Parathyroid adenoma (tissue), 2 donors: ENCODE results near the gene ANAPC2.

ENCODE experiments used
- H2AFZ ChIP-seq: fragments of 300-600 bp; sonication (generic); one replicate; pipeline ENCODE4 v1.7.0; 2017; ENCODE audit warnings: antibody characterized with exemption, mild to moderate bottlenecking
- H3K27ac ChIP-seq: fragments of 300-600 bp; sonication (generic); one replicate; pipeline ENCODE4 v1.7.0; 2017
- H3K27me3 ChIP-seq: fragments of 300-600 bp; sonication (generic); one replicate; pipeline ENCODE4 v1.7.0; 2017; ENCODE audit warnings: low read length; ENCODE audit not compliant: control insufficient read depth, insufficient read depth
- H3K36me3 ChIP-seq: fragments of 300-600 bp; sonication (generic); one replicate; pipeline ENCODE4 v1.7.0; 2017; ENCODE audit warnings: low read length; ENCODE audit not compliant: control insufficient read depth, insufficient read depth
- H3K4me1 ChIP-seq: fragments of 300-600 bp; sonication (generic); one replicate; pipeline ENCODE4 v1.7.0; 2017; ENCODE audit warnings: control low read depth
- H3K4me2 ChIP-seq: fragments of 300-600 bp; sonication (generic); one replicate; pipeline ENCODE4 v1.7.0; 2017; ENCODE audit warnings: low read length
- H3K4me3 ChIP-seq: fragments of 300-600 bp; sonication (generic); one replicate; pipeline ENCODE4 v1.7.0; 2017; ENCODE audit warnings: low read depth, low read length
- H3K79me2 ChIP-seq: fragments of 300-600 bp; sonication (generic); one replicate; pipeline ENCODE4 v1.7.0; 2017; ENCODE audit warnings: control low read depth
- H3K9ac ChIP-seq: fragments of 300-600 bp; sonication (generic); one replicate; pipeline ENCODE4 v1.7.0; 2017; ENCODE audit warnings: mild to moderate bottlenecking
- H3K9me3 ChIP-seq: fragments of 300-600 bp; sonication (generic); one replicate; pipeline ENCODE4 v1.7.0; 2017; ENCODE audit warnings: low read length; ENCODE audit not compliant: control insufficient read depth
- TF ChIP-seq, protein P1 (sequence below): fragments of 300-600 bp; sonication (generic); IDR thresholded peaks from one replicate; pipeline ENCODE4 v1.7.0; 2017; ENCODE audit warnings: antibody characterized with exemption, mild to moderate bottlenecking
- donor health status: primary hyperparathyroidism.

The ANAPC2 gene

DNA sequence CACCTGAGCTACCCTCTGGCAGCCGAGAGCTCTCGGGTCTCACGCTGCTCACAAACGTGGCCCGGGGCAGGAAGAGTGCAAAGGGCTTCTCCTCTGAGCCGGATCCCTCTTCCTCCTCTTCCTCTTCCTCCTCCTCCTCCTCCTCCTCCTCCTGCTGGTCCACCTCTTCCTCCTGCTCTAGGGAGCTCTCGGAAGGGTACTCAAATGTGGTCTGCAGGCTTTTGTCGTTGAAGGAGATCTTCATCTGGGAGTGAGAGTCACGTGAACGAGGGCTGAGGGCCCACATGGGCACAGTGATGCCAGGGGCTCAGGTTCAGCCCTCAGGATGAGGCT, 4.1 kb upstream of the ANAPC2 start:
- Histone ChIP-seq H3K36me3 (no peaks in the 10 kb centered on the region), H3K4me2 (no peak overlapping the region), H3K79me2 (peaks cover 8% of the 10 kb centered on the region), H3K9ac (no peak overlapping the region), H3K27me3 (no peaks in the 10 kb centered on the region), H2AFZ (no peak overlapping the region), H3K9me3 (no peaks in the 10 kb centered on the region), H3K4me1 (peaks cover 8% of the 10 kb centered on the region), H3K4me3 (no peak overlapping the region), H3K27ac (no peak overlapping the region)
- TF ChIP-seq, protein P1, sequence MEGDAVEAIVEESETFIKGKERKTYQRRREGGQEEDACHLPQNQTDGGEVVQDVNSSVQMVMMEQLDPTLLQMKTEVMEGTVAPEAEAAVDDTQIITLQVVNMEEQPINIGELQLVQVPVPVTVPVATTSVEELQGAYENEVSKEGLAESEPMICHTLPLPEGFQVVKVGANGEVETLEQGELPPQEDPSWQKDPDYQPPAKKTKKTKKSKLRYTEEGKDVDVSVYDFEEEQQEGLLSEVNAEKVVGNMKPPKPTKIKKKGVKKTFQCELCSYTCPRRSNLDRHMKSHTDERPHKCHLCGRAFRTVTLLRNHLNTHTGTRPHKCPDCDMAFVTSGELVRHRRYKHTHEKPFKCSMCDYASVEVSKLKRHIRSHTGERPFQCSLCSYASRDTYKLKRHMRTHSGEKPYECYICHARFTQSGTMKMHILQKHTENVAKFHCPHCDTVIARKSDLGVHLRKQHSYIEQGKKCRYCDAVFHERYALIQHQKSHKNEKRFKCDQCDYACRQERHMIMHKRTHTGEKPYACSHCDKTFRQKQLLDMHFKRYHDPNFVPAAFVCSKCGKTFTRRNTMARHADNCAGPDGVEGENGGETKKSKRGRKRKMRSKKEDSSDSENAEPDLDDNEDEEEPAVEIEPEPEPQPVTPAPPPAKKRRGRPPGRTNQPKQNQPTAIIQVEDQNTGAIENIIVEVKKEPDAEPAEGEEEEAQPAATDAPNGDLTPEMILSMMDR: no peak

DNA sequence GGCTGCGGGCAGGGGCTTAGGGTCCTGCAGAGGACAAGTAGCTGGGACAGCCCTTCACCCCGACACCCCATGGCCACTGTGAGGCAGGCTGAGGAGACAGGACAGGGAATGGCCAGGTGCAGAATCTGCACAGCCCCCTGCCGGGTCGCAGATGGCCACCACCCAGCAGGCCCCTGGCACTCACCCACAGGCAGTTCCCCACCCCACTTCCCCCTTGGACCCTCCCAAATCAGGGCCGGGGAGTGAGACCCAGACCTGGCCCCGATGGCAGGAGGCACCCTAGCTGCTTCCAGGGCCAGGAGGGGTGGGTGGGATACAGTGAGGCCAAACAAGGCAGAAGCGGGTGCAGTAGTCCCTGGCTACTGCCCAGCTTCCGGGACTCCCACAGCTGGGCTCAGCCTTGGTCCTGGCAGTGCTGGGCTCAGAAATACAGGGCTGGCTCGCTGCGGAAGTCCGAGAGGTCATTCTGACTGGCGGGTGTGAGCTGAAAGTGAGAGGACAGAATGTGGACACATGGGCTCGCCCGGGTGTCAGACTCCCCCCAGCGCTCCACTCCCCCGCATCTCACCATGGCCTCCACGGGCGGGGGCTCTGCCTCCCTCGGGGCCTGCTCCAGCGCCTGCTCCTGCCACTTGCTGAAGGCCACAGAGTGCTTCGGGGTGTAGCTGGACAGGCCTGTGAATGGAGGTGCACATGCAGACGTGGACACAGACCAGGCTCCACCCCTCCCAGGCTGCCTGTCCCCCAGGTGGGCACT, 3.5 kb upstream of the ANAPC2 start:
- Histone ChIP-seq H3K9ac (no peak overlapping the region), H3K27me3 (no peaks in the 10 kb centered on the region), H3K79me2 (peaks cover 9% of the 10 kb centered on the region), H2AFZ (no peak overlapping the region), H3K36me3 (no peaks in the 10 kb centered on the region), H3K4me2 (no peak overlapping the region), H3K9me3 (no peaks in the 10 kb centered on the region), H3K4me1 (peaks cover 8% of the 10 kb centered on the region), H3K27ac (no peak overlapping the region), H3K4me3 (no peak overlapping the region)
- TF ChIP-seq, protein P1: no peak

DNA sequence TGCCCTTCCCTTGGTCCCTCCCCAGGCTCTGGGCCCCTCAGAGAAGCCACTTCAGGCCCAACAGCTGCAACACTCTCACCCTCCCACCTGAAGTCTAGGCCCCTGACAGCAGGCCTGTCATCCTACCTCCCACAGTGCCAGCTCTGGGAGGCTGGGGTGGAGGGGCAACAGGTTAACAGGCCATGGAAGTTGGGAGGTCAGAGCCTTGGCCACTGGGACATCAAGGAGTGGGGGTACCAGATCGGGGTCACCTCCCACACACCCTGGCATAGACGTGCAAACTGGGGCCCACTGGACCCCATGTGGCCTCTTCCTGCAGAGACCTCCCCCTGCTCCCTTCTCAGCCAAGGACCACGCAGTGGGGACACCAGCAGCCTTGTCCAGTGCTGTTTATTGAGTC, 2.9 kb upstream of the ANAPC2 start:
- no peak overlapping the region for H3K4me2 ChIP-seq
- H3K27me3 ChIP-seq: no peaks in the 10 kb centered on the region
- peaks cover 6% of the 10 kb centered on the region for H3K79me2 ChIP-seq
- H3K4me1 ChIP-seq: peaks cover 8% of the 10 kb centered on the region
- H3K27ac ChIP-seq: no peak overlapping the region
- TF ChIP-seq, protein P1: no peak
- no peak overlapping the region for H3K4me3 ChIP-seq
- H2AFZ ChIP-seq: no peak overlapping the region
- H3K9me3 ChIP-seq: no peaks in the 10 kb centered on the region
- no peak overlapping the region for H3K9ac ChIP-seq
- no peaks in the 10 kb centered on the region for H3K36me3 ChIP-seq

DNA sequence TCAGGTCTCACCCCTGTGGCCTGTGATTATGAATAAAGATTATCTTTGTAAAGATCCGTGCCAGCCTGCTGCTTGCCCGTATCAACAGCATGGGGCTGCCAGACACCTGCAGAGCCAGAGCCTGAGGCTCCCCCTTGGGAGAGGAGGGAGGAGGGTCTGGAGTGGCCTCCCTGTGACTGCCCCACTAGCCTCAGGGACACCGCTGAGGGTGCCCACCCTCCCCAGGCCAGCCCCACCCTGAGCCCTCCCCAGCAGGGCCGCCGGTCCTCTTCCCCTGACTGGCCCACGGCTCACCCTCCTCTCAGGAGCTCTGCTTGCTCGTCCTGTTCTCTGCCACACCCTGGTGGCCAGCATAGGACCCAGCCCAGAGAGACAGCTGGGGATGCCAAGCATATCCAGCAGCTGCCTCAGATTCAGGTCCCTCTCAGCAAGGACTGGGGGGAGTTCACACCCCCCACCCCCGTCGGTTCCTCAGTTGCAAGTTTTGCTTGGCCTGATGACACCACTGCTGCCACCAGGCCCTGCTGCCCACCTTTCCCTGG, 2.0 kb upstream of the ANAPC2 start:
- no peak overlapping the region for H2AFZ ChIP-seq
- H3K9me3 ChIP-seq: no peaks in the 10 kb centered on the region
- H3K4me1 ChIP-seq: peaks cover 8% of the 10 kb centered on the region
- H3K36me3 ChIP-seq: no peaks in the 10 kb centered on the region
- TF ChIP-seq, protein P1: no peak
- no peak overlapping the region for H3K4me2 ChIP-seq
- peaks cover 4% of the 10 kb centered on the region for H3K79me2 ChIP-seq
- H3K9ac ChIP-seq: no peak overlapping the region
- H3K27me3 ChIP-seq: no peaks in the 10 kb centered on the region
- H3K4me3 ChIP-seq: no peak overlapping the region
- no peak overlapping the region for H3K27ac ChIP-seq
